ENCODE data around the gene STMP1.
"Not testable (repeated sequence)": the region's sequence is repeated elsewhere in the genome, so short reads cannot be mapped to it uniquely, and the experiment has no call there.

GRCh38 chr7:135668852-135669395, 6.6 kb downstream of the STMP1 start:
- TF ChIP-seq E2F5 (CRISPR knock-in tag; IDR thresholded peaks at IDR 0.05); CTCF (IDR thresholded peaks at IDR 0.05); ZNF138 (CRISPR knock-in tag; conservative IDR thresholded peaks at IDR 0.05); NR1H2 (CRISPR knock-in tag; IDR thresholded peaks at IDR 0.05); AR (CRISPR knock-in tag; IDR thresholded peaks at IDR 0.05); ZNF416 (CRISPR knock-in tag; IDR thresholded peaks at IDR 0.05); ESRRA (CRISPR knock-in tag; IDR thresholded peaks at IDR 0.05; ENCODE audit: borderline replicate concordance); EMX1 (CRISPR knock-in tag; IDR thresholded peaks at IDR 0.05); TP53 (CRISPR knock-in tag; IDR thresholded peaks at IDR 0.05); CREB1 (CRISPR knock-in tag; IDR thresholded peaks at IDR 0.05); ZNF425 (CRISPR knock-in tag; conservative IDR thresholded peaks at IDR 0.05); TEAD4 (CRISPR knock-in tag; IDR thresholded peaks at IDR 0.05); PRDM15 (CRISPR knock-in tag; IDR thresholded peaks at IDR 0.05); ZNF671 (CRISPR knock-in tag; IDR thresholded peaks at IDR 0.05): not testable (repeated sequence)

Data from WTC11 (cell line).